HFF-Myc (cell line): ENCODE results near the gene RIGI.
A peak's percentile ranks its signal among the peaks of the same experiment; 100 is the strongest.
"Not testable (repeated sequence)": the region's sequence is repeated elsewhere in the genome, so short reads cannot be mapped to it uniquely, and the experiment has no call there.

ENCODE experiments used
- DNase-seq: peaks from one replicate; pipeline ENCODE4 v3.0.0-alpha.2; 2011; ENCODE audit warnings: low read depth; ENCODE audit errors: extremely low read depth
- H3K4me3 ChIP-seq: replicated peaks from 2 replicates; pipeline ENCODE4 v1.5.1; 2011; ENCODE audit warnings: low read depth, mild to moderate bottlenecking, control low read depth, low read length
- CTCF ChIP-seq: IDR thresholded peaks from 2 replicates; pipeline ENCODE4 v1.5.1; 2012; ENCODE audit warnings: mild to moderate bottlenecking, low read depth, low read length, control low read depth; ENCODE audit errors: missing control alignments

Gene RIGI

GRCh38 chr9:32533336-32533735 lies 7.3 kb upstream of the RIGI start:
- TF ChIP-seq CTCF = no peak
- H3K4me3 ChIP-seq = no peak overlapping the region
- DNase-seq = no peak

- no peak for TF ChIP-seq CTCF
- peak overlapping the region; percentile 52 for H3K4me3 ChIP-seq
- no peak for DNase-seq
Measured at GRCh38 chr9:32526707-32527048, 682 bp upstream of the RIGI start.

GRCh38 chr9:32525709-32526030 lies 326 bp downstream of the RIGI start:
- TF ChIP-seq CTCF = no peak
- DNase-seq = no peak
- peak overlapping the region; percentile 52 for H3K4me3 ChIP-seq

- TF ChIP-seq CTCF = no peak
- DNase-seq = no peak
- H3K4me3 ChIP-seq = peak overlapping the region; percentile 52
Measured at GRCh38 chr9:32524892-32525708, 896 bp downstream of the RIGI start.

- peak overlapping the region; percentile 52 for H3K4me3 ChIP-seq
- not testable (repeated sequence) for DNase-seq
Measured at GRCh38 chr9:32524558-32524891, 1.5 kb downstream of the RIGI start.

- TF ChIP-seq CTCF = no peak
- no peak for DNase-seq
- H3K4me3 ChIP-seq = no peak overlapping the region; the same call in 1 of the 2 replicates
Measured at GRCh38 chr9:32523910-32524309, 2.1 kb downstream of the RIGI start.

- TF ChIP-seq CTCF = no peak
- DNase-seq = no peak
- H3K4me3 ChIP-seq = no peak overlapping the region
Measured at GRCh38 chr9:32518276-32518675, 7.7 kb downstream of the RIGI start.
